HT-29 (cell line): ENCODE results near the gene CEP104. TPM values are rescaled to one million over a fixed set of nuclear protein-coding genes. Genes with fewer than 3 reads are reported as not detected.

Source experiments
- DNase-seq: peaks from one replicate; pipeline ENCODE4 v3.0.0-alpha.2; 2015; ENCODE audit warnings: low spot score
- small RNA-seq: library from RNA; depleted of rRNA; stranded (forward); fragments of <200 nt; gene quantifications from one replicate; pipeline ENCODE3, GENCODE V24; 2014
- total RNA-seq: library from RNA; depleted of rRNA; stranded (reverse); fragments of >200 nt; shearing (Covaris generic); gene quantifications from 2 replicates; pipeline ENCODE4 v1.2.3, GENCODE V29; 2014; rRNA removed

CEP104 gene
- total RNA-seq, 1 experiment from 2014 or later = 22.7 TPM

DNA sequence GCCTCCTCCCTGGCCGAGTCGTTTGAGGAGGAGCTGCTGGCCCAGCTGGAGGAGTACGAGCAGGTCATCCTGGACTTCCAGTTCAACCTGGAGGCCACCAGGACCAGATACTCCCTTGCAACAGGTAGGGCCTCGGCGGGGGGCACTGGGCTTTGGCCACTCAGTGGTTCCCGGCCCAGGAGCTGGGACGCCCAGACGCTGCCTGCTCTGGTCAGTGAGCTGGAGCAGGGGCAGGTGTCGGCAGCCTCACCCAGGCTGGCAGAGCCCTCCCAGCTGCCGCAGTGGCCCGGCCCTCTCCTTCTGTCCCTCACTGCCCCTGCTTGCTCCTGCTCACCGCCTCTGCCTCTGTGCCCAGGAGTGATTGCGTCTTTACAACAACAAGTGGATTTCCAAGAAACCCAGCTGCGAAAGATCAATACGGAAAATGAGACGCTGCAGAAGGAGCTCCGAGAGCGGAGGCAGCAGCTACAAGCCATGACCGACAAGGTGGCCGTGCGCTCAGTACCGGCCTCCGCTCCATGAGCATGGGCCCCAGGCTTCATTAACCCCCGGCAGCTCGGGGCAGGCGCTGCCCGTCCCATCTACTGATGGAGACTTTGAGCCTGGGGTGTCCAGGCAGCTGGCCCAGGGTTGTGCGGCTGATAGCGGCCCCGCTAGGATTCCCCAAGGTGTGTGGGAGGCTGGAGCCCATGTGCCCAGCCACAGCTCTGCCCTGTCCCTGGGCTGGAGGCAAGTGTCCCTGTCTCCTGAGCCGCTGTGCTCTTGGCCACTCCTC lies 93.5 kb downstream of the CEP104 start:
- no peak for DNase-seq

DNA sequence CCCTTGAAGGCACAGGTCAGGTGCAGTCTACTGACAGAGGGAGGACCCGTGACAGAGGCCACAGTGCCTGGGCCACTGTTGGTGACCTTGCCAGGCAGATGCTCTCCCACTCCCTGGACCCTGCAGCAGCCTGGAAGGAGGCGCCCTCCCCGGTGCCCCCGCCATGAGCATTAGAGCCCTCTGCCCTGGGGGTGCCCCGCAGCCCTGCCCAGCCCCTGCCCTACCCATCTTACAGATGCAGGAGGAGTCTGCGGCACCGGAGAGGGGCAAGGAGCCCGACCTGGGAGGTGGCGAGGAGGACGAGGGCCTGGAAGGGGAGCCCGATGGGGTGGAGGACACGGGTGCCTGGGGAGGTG lies 94.2 kb downstream of the CEP104 start:
- no peak for DNase-seq

DNA sequence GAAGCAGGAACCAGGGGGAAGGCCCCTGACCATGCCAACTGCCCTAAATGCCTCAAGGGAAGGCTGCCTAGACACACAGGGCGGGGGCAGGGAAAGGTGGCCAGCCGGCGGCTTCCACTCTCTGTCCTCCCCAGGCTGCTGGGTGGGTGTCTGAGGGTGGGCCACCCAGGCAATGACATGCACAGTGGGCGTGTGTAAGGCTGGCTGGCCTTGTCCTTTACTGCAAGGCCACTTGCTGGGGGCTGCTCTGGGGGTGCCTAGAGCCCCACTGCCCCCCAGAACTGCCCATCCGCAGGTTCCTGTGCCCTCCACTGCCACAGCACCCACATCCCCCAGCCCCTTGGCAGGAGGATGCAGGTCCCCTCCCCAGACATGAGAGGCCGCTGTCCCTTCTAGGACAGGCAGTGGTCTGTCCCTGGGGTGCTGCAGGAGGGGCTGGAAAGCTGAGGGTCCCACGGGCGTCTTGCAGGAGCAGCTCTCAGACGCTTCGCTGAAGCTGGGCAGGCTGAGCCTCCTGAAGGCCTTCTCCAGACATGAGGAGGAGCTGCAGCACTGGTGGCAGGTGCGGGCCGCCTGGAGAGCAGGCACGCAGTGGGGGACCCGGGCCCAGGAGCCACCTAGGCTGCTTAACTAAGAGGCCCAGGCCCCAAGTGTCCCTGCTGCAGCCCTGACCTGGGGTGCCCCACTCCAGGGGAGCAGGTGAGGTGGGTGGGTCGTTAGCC lies 94.7 kb downstream of the CEP104 start:
- DNase-seq = no peak

Small RNA genes lying within 50 kb of the gene (small RNA-seq; reads per million reads assigned to genes)
- gene RN7SL574P = not detected

Other genes starting within 250 kb of the CEP104 start
- gene MEGF6, start 245.7 kb downstream of the CEP104 start, total RNA-seq = 12.7 and 16.5 TPM in 2 replicates
- 43.1 and 44.4 TPM in 2 replicates for gene TPRG1L, start 232.2 kb downstream of the CEP104 start, total RNA-seq
- 60.3 and 66.7 TPM in 2 replicates for gene WRAP73, start 207.1 kb downstream of the CEP104 start, total RNA-seq
- gene TP73, start 204.7 kb downstream of the CEP104 start, total RNA-seq = 6.9 and 11.1 TPM in 2 replicates
- not detected in 2 replicates for gene CCDC27, start 104.8 kb downstream of the CEP104 start, total RNA-seq
- 1.9 TPM in 1 of 2 replicates, not detected in the other for gene SMIM1, start 84.5 kb downstream of the CEP104 start, total RNA-seq
- 41.1 and 42.7 TPM in 2 replicates for gene LRRC47, start 60.7 kb downstream of the CEP104 start, total RNA-seq
- 12.9 and 14.2 TPM in 2 replicates for gene DFFB, start 265 bp upstream of the CEP104 start, total RNA-seq
- gene C1orf174, start 43.1 kb upstream of the CEP104 start, total RNA-seq = 26.4 and 30.8 TPM in 2 replicates